Aorta (tissue), 5 donors: Measurements from ENCODE around the gene FAM83G. TPM values are rescaled to one million over a fixed set of nuclear protein-coding genes. Genes with fewer than 3 reads are reported as not detected.

Source experiments
- ATAC-seq: fragments of 200-7000 bp; cut with Tn5 transposase; one replicate; pipeline ENCODE4 v1.9.1; 2022; ENCODE audit warnings: moderate library complexity; ENCODE audit not compliant: low FRiP score
- DNase-seq, 2 donors: peaks; one replicate each; pipeline ENCODE4 v3.0.0-alpha.2; 2020
- H3K27ac ChIP-seq, 2 donors: one replicate each; pipeline ENCODE4 v1.5.1; 2013; ENCODE audit warnings: low read length in 2 of 2, mild to moderate bottlenecking in 2 of 2, moderate library complexity in 2 of 2, control low read depth in 1 of 2, inconsistent platforms in 1 of 2, low read depth in 1 of 2
- H3K27me3 ChIP-seq, 2 donors: one replicate each; pipeline ENCODE4 v1.6.1; 2013; ENCODE audit warnings: control low read depth in 1 of 2, low read length in 1 of 2, mild to moderate bottlenecking in 1 of 2, moderate library complexity in 1 of 2; ENCODE audit not compliant: insufficient read depth in 2 of 2, control insufficient read depth in 1 of 2
- H3K36me3 ChIP-seq, 2 donors: one replicate each; pipeline ENCODE4 v1.6.1; 2013; ENCODE audit warnings: control low read depth in 1 of 2, low read length in 1 of 2, mild to moderate bottlenecking in 1 of 2; ENCODE audit not compliant: insufficient read depth in 2 of 2, control insufficient read depth in 1 of 2
- H3K4me1 ChIP-seq, 2 donors: one replicate each; pipeline ENCODE4 v1.6.1; 2013; ENCODE audit warnings: low read length in 2 of 2, control low read depth in 1 of 2, mild to moderate bottlenecking in 1 of 2, moderate library complexity in 1 of 2; ENCODE audit not compliant: insufficient read depth in 2 of 2, control insufficient read depth in 1 of 2
- H3K4me3 ChIP-seq, 2 donors: one replicate each; pipeline ENCODE4 v1.5.1; 2013; ENCODE audit warnings: low read length in 2 of 2, control low read depth in 1 of 2, mild to moderate bottlenecking in 1 of 2
- H3K9me3 ChIP-seq: one replicate; pipeline ENCODE4 v1.6.1; 2013; ENCODE audit warnings: mild to moderate bottlenecking, low read length; ENCODE audit not compliant: control insufficient read depth
- WGBS, 2 donors: extraction: QIAGEN DNeasy Blood & Tissue Kit; methylation state at CpG; one replicate each; pipeline ENCODE4 v1.1.7; 2013; 5-methylcytosine and 5-hydroxymethylcytosine counted together
- intact Hi-C, 2 donors: fragments of 100-400 bp; cut with DNase I; formaldehyde crosslinking; loops; one replicate each; pipeline versions ENCODE4 v1.14.2 to v1.15.0; 2022
- polyA plus RNA-seq, 2 donors: library from polyadenylated mRNA; stranded (reverse); fragments of 200-250 nt; gene quantifications; one replicate each; pipeline ENCODE4 v1.2.3, GENCODE V29; 2013
- total RNA-seq, 2 donors: library from RNA; stranded (reverse); fragmentation: NEBNext Ultra II Directional; extraction: Animal tissue kit (Norgen Biotek cat#: 25700); gene quantifications; one replicate each; pipeline ENCODE4 v1.2.1, GENCODE V29; 2021
- donor health status: healthy with polysubstance abuse.
- donor health status: Bipolar disorder and iron deficiency.
- donor health status: DM: no; HTN: no; CAD: no.
- donor health status: DM: no; HTN: no; CAD: no.
- donor health status: DM: yes; HTN: yes; CAD: no.

The FAM83G gene
- total and polyA plus RNA-seq, 4 donors: 2.5 to 12.9 (median 5.2) TPM

- no peak overlapping the region for H3K4me3 ChIP-seq
- WGBS, 2 donors: 88 to 90% methylated on average over 23 of the region's 23 CpGs
- H3K27me3 ChIP-seq: no peaks in the 10 kb centered on the region
- ATAC-seq (no peak), DNase-seq (peak; percentile 30 to 57)
- no peaks in the 10 kb centered on the region for H3K9me3 ChIP-seq
- no peaks in the 10 kb centered on the region for H3K4me1 ChIP-seq
- intact Hi-C loops: no loop called here
- no peaks in the 10 kb centered on the region for H3K36me3 ChIP-seq
- H3K27ac ChIP-seq: no peak overlapping the region
Measured at GRCh38 chr17:18963126-18964017, 41.2 kb downstream of the FAM83G start.

- no peaks in the 10 kb centered on the region for H3K4me1 ChIP-seq
- intact Hi-C loops: no loop called here
- H3K4me3 ChIP-seq: no peak overlapping the region
- H3K27me3 ChIP-seq: no peaks in the 10 kb centered on the region
- 69 to 81% methylated on average over 6 of the region's 6 CpGs for WGBS, 2 donors
- no peak for ATAC-seq
- H3K36me3 ChIP-seq: no peaks in the 10 kb centered on the region
- H3K27ac ChIP-seq: no peak overlapping the region
- DNase-seq: peak; percentile 32 to 68
- H3K9me3 ChIP-seq: no peaks in the 10 kb centered on the region
Measured at GRCh38 chr17:18962494-18962815, 42.1 kb downstream of the FAM83G start.

GRCh38 chr17:18961634-18962493, 42.7 kb downstream of the FAM83G start:
- intact Hi-C loops: no loop called here
- no peaks in the 10 kb centered on the region for H3K4me1 ChIP-seq
- H3K36me3 ChIP-seq: no peaks in the 10 kb centered on the region
- WGBS, 2 donors: 79 to 84% methylated on average over 16 of the region's 16 CpGs
- ATAC-seq (no peak), DNase-seq (peak; percentile 40 to 46)
- H3K27me3 ChIP-seq: no peaks in the 10 kb centered on the region
- no peak overlapping the region for H3K27ac ChIP-seq
- H3K4me3 ChIP-seq: no peak overlapping the region
- no peaks in the 10 kb centered on the region for H3K9me3 ChIP-seq

DNA sequence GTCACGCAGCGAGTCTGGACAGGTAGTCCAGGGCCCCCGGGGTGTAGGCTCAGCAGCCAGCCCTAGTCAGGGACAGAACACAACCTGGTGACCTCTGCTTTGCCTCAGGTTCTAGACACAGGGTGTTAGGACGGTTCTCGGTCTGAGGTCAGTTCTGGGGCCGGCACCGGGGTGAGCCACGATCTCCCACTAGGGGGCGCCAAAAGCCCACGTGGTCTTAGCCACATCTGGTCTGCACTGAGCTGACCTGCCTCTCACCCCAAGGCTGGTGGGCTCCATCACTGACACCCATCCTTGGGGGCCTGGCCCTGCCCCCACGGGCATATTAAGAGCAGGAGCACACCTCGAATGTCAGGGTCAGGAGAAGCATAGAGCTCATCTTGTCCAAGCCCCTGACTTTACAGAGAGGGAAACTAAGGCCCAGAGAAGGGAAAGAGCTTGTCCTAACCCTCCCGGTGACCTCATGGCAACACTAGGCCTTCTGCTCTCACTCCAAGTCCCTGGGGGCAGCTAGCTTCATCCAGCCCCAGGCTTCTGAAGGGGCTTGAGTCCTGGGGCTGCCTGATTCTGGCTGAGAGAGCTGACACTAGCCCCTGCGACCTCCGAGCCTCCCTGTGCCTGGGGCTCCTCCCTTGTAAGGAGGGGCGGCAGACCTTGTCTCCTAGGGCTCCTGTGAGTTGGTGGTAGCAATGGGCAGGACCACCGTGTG, 43.6 kb downstream of the FAM83G start:
- 39 to 43% methylated on average over 17 of the region's 17 CpGs for WGBS, 2 donors
- Histone ChIP-seq H3K9me3 (no peaks in the 10 kb centered on the region), H3K4me3 (no peak overlapping the region), H3K27ac (no peak overlapping the region), H3K4me1 (no peaks in the 10 kb centered on the region), H3K27me3 (no peaks in the 10 kb centered on the region), H3K36me3 (no peaks in the 10 kb centered on the region)
- DNase-seq (peak; percentile 86 to 95), ATAC-seq (peak; percentile 85)
- intact Hi-C loops: no loop called here

DNA sequence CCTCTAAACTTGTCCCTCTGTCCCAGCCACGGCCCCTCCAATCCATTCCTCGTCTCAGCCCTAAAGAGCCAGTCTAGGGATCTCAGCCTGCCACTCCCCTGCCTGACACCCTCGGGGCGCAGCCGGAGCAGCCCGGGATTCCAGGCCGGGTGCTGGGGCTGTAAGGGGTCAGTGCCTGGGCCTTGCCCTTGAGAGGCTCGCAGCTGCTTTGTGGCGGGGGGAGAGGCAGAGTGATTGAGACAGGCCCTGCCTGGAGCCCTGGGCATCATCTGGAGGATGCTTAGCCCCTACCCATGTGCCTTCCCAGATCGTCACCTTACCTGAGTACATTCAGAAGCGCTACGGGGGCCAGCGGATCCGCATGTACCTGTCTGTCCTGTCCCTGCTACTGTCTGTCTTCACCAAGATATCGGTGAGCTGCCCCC, 44.3 kb downstream of the FAM83G start:
- no peak for ATAC-seq

GRCh38 chr17:18959845-18960240, 44.7 kb downstream of the FAM83G start:
- WGBS, 2 donors: 92 to 93% methylated on average over 5 of the region's 5 CpGs
- Histone ChIP-seq H3K9me3 (no peaks in the 10 kb centered on the region), H3K36me3 (no peaks in the 10 kb centered on the region), H3K27me3 (no peaks in the 10 kb centered on the region), H3K4me3 (no peak overlapping the region), H3K27ac (no peak overlapping the region), H3K4me1 (no peaks in the 10 kb centered on the region)
- intact Hi-C loops: loop anchor here in 1 of 2 donors (10.0 kb wide), 1 partner anchor 65 kb away; no protein-coding TSS in a partner anchor
- no peak for ATAC-seq
- DNase-seq: peak; percentile 43 to 61

More for the DNA sequence above, 44.3 kb downstream of the FAM83G start:
- no peaks in the 10 kb centered on the region for H3K36me3 ChIP-seq
- peak; percentile 42 to 72 for DNase-seq
- no peak overlapping the region for H3K4me3 ChIP-seq
- WGBS, 2 donors: 85% methylated on average over 14 to 15 of the region's 15 CpGs
- H3K27me3 ChIP-seq: no peaks in the 10 kb centered on the region
- no peaks in the 10 kb centered on the region for H3K4me1 ChIP-seq
- intact Hi-C loops: no loop called here
- H3K9me3 ChIP-seq: no peaks in the 10 kb centered on the region
- no peak overlapping the region for H3K27ac ChIP-seq

GRCh38 chr17:18959071-18959844, 45.3 kb downstream of the FAM83G start:
- Histone ChIP-seq H3K36me3 (no peaks in the 10 kb centered on the region), H3K9me3 (no peaks in the 10 kb centered on the region), H3K4me1 (no peaks in the 10 kb centered on the region), H3K4me3 (no peak overlapping the region), H3K27me3 (no peaks in the 10 kb centered on the region), H3K27ac (no peak overlapping the region)
- intact Hi-C loops: loop anchor here in 1 of 2 donors (10.0 kb wide), 1 partner anchor 66 kb away; no protein-coding TSS in a partner anchor
- 84 to 86% methylated on average over 22 of the region's 22 CpGs for WGBS, 2 donors
- ATAC-seq (no peak), DNase-seq (peak; percentile 38 to 65)

GRCh38 chr17:18958611-18959010, 46.0 kb downstream of the FAM83G start:
- intact Hi-C loops: loop anchor here in 1 of 2 donors (10.0 kb wide), 1 partner anchor 66 kb away; no protein-coding TSS in a partner anchor
- H3K4me3 ChIP-seq: no peak overlapping the region
- H3K4me1 ChIP-seq: no peaks in the 10 kb centered on the region
- DNase-seq (peak in 1 of 2 donors; percentile 55), ATAC-seq (no peak)
- WGBS, 2 donors: 89 to 91% methylated on average over 11 of the region's 11 CpGs
- no peak overlapping the region for H3K27ac ChIP-seq
- no peaks in the 10 kb centered on the region for H3K36me3 ChIP-seq
- no peaks in the 10 kb centered on the region for H3K27me3 ChIP-seq
- H3K9me3 ChIP-seq: no peaks in the 10 kb centered on the region
